Endothelial cell of umbilical vein (primary cell): Measurements from ENCODE around the gene ERCC2. TPM values are rescaled to one million over a fixed set of nuclear protein-coding genes. Genes with fewer than 3 reads are reported as not detected.
A peak's percentile ranks its signal among the peaks of the same experiment; 100 is the strongest.

Experiments
- BruUV-seq: library from RNA; stranded (reverse); fragments of 400-500 nt; replicated peaks from 2 replicates; lab custom pipeline; 2021; lab: Mats Ljungman, UMichigan
- CTCF ChIA-PET: fragments of 300-600, 350-600 bp; sonication (Branson Sonifier 250); formaldehyde crosslinking; loops from one replicate; lab custom pipeline; 2021; ENCODE audit warnings: antibody characterized with exemption, inconsistent platforms; lab: Charles Lee
- POLR2A ChIA-PET: fragments of 300-600, 350-600 bp; sonication (Branson Sonifier 250); formaldehyde crosslinking; loops from one replicate; lab custom pipeline; 2021; ENCODE audit warnings: antibody characterized with exemption, inconsistent platforms; lab: Charles Lee
- DNase-seq: peaks from one replicate; pipeline ENCODE4 v3.0.0-alpha.2; 2011; ENCODE audit warnings: low read depth, low spot score
- FAIRE-seq: peaks from 2 replicates; lab custom pipeline; 2011; peaks lifted over from hg19 to GRCh38; lab: Jason Lieb, UNC
- H2AFZ ChIP-seq: 2 replicates; pipeline ENCODE4 v1.6.0; 2012; ENCODE audit warnings: low read depth, low read length, control low read depth, inconsistent platforms
- H3K27ac ChIP-seq: 2 replicates; pipeline ENCODE4 v1.5.1; 2011; ENCODE audit warnings: low read depth, mild to moderate bottlenecking, control low read depth, low read length, moderate library complexity; ENCODE audit not compliant: insufficient read depth
- H3K27me3 ChIP-seq, 2 experiments: 2 replicates each; pipeline versions ENCODE4 v1.6.0 to v1.6.1; 2011; ENCODE audit warnings: low read length in 2 of 2, mixed read lengths in 1 of 2; ENCODE audit not compliant: control insufficient read depth in 2 of 2, insufficient read depth in 2 of 2
- H3K36me3 ChIP-seq, 2 experiments: 2 replicates in 1 of 2; 3 replicates in 1 of 2; pipeline ENCODE4 v1.5.1; 2011; ENCODE audit warnings: low read length in 2 of 2, mild to moderate bottlenecking in 1 of 2, moderate library complexity in 1 of 2; ENCODE audit not compliant: control insufficient read depth in 2 of 2, insufficient read depth in 2 of 2; ENCODE audit errors: extremely low read depth in 1 of 2
- H3K4me1 ChIP-seq: 3 replicates; pipeline ENCODE4 v1.5.1; 2011; ENCODE audit warnings: mild to moderate bottlenecking, low read length; ENCODE audit not compliant: control insufficient read depth, insufficient read depth; ENCODE audit errors: extremely low read depth
- H3K4me2 ChIP-seq: 2 replicates; pipeline ENCODE4 v1.6.1; 2011; ENCODE audit warnings: low read length, control low read depth, mixed read lengths; ENCODE audit not compliant: insufficient read depth
- H3K4me3 ChIP-seq, 3 experiments: fragments of 200-600 bp in 1 of 3; sonication (generic), shearing (Covaris generic) in 1 of 3; replicated peaks in 1 of 3; 2 replicates each; pipeline ENCODE4 v1.5.1; 2011 to 2016; ENCODE audit warnings: control low read depth in 3 of 3, low read length in 3 of 3, mild to moderate bottlenecking in 2 of 3, inconsistent platforms in 1 of 3, low read depth in 1 of 3, moderate library complexity in 1 of 3; ENCODE audit not compliant: insufficient read depth in 1 of 3
- H3K79me2 ChIP-seq: 2 replicates; pipeline ENCODE4 v1.6.0; 2012; ENCODE audit warnings: low read length, inconsistent platforms; ENCODE audit not compliant: control insufficient read depth, insufficient read depth
- H3K9ac ChIP-seq: replicated peaks from 2 replicates; pipeline ENCODE3; 2011; ENCODE audit warnings: low read length, control low read depth; ENCODE audit not compliant: insufficient read depth; ENCODE audit errors: extremely low read depth
- H3K9me1 ChIP-seq: replicated peaks from 3 replicates; pipeline ENCODE4 v1.6.0; 2011; ENCODE audit warnings: mild to moderate bottlenecking, low read length; ENCODE audit not compliant: control insufficient read depth, insufficient read depth; ENCODE audit errors: extremely low read depth
- H3K9me3 ChIP-seq: replicated peaks from 2 replicates; pipeline ENCODE4 v1.5.1; 2012; ENCODE audit warnings: low read length, inconsistent platforms; ENCODE audit not compliant: control insufficient read depth, insufficient read depth
- H4K20me1 ChIP-seq: replicated peaks from 2 replicates; pipeline ENCODE3; 2011; ENCODE audit warnings: mild to moderate bottlenecking, low read length; ENCODE audit not compliant: control insufficient read depth, insufficient read depth; ENCODE audit errors: extremely low read depth
- GATA2 ChIP-seq: IDR thresholded peaks from 2 replicates; pipeline ENCODE4 v1.7.0; 2011; ENCODE audit warnings: low read depth, mild to moderate bottlenecking, moderate library complexity, mixed read lengths, low read length; ENCODE audit not compliant: insufficient read length, insufficient read depth
- JUN ChIP-seq: IDR thresholded peaks from 2 replicates; pipeline ENCODE4 v1.6.1; 2011; ENCODE audit warnings: borderline replicate concordance, low read depth; ENCODE audit not compliant: insufficient read length, insufficient read depth
- POLR2AphosphoS5 ChIP-seq: IDR thresholded peaks from 2 replicates; pipeline ENCODE4 v1.6.1; 2012; ENCODE audit warnings: low read depth, mild to moderate bottlenecking, control low read depth, low read length, moderate library complexity; ENCODE audit not compliant: insufficient read depth
- dilution Hi-C: fragments of 300-500 bp; cut with MboI; formaldehyde crosslinking; loops from one replicate; pipeline ENCODE4 v1.15.0; 2019; ENCODE audit warnings: low sequenced_read_pairs; ENCODE audit not compliant: extremely low pct_ligation_motif_present
- intact Hi-C: fragments of 100-400 bp; cut with micrococcal nuclease; formaldehyde crosslinking; loops from one replicate; pipeline ENCODE4 v1.10.0; 2022
- polyA plus RNA-seq, 4 experiments: library from polyadenylated mRNA; depleted of rRNA in 3 of 4; stranded (reverse) in 3 of 4; unstranded in 1 of 4; fragments of >200 nt; gene quantifications; 2 replicates each; pipeline versions ENCODE4 v1.2.1 to v1.2.3, GENCODE V29; 2011 to 2012; ENCODE audit warnings: missing spikeins in 1 of 4
- total RNA-seq: library from RNA; stranded (reverse); gene quantifications from 2 replicates; pipeline ENCODE4 v1.2.3, GENCODE V29; 2021
- TF ChIP-seq, protein P1 (sequence below): IDR thresholded peaks from 2 replicates; pipeline ENCODE4 v1.6.1; 2011; ENCODE audit not compliant: insufficient read depth, insufficient read length

The ERCC2 gene
- total and polyA plus RNA-seq, 2 donors (not counting 3 experiments of a cell fraction or from before 2014, with no cell fraction given): 59.9 to 61.8 TPM

- FAIRE-seq: no peak
- Histone ChIP-seq H3K79me2 (no peaks in the 10 kb centered on the region), H3K9ac (no peak within 1 kb of the TSS), H2AFZ (no peak within 1 kb of the TSS), H3K4me2 (peak within 1 kb of the TSS; percentile 10), H3K36me3 (no peaks in the 10 kb centered on the region), H3K9me1 (no peaks in the 10 kb centered on the region), H3K9me3 (no peaks in the 10 kb centered on the region), H3K4me3 (no peak within 1 kb of the TSS), H4K20me1 (no peaks in the 10 kb centered on the region), H3K27ac (no peak within 1 kb of the TSS), H3K27me3 (peaks cover 5% of the 10 kb centered on the region in 2 experiments), H3K4me1 (peaks cover 5% of the 10 kb centered on the region)
- POLR2A ChIA-PET: no interaction called here
- no peak for TF ChIP-seq POLR2AphosphoS5
- no peak for DNase-seq
- CTCF ChIA-PET: interaction anchor here (2.0 kb wide), 1 partner anchor 162 kb away, joined by 8 read pairs; the partner anchor contains the start of genes BLOC1S3 and TRAPPC6A
- BruUV-seq: no TSS peak
- intact Hi-C loops (no loop called here), dilution Hi-C loops (no loop called here)
These were observed 30.0 kb downstream of the ERCC2 start, which contains the start of gene KLC3 for GRCh38 chr19:45340232-45340898. KLC3 (plus strand) TSS chr19:45340750; CDS start chr19:45345542, 4,792 bp downstream.

DNA sequence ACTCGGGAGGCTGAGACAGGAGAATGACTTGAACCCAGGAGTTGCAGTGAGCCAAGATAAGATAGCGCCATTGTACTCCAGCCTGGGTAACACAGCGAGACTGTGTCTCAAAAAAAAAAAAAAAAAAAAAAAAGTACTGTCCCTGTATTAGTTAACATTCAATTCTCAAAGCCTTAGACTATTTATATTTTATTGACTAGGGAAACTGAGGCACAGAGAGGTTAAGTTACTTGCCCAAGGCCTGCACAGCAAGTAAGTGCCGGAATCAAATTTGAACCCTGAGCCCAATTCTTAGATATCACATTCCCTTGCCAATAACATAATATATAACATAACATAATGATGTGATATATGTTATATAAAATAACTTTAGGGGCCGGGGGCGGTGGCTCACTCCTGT, 30.7 kb downstream of the ERCC2 start:
- no peak overlapping the region for H3K4me3 ChIP-seq
- CTCF ChIA-PET: interaction anchor here (0.8 to 5.1 kb wide), 10 partner anchors 12 to 437 kb away, joined by 3 to 76 read pairs (median 4); partner anchors contain the start of genes BLOC1S3 and TRAPPC6A
- FAIRE-seq (no peak), DNase-seq (no peak)
- no peak overlapping the region for H3K9ac ChIP-seq
- intact Hi-C loops (loop anchor here (2.0 to 5.0 kb wide), 2 partner anchors 152 to 177 kb away; no protein-coding TSS in a partner anchor), dilution Hi-C loops (no loop called here)
- no peaks in the 10 kb centered on the region for H3K9me3 ChIP-seq
- peaks cover 5% of the 10 kb centered on the region in 2 experiments for H3K27me3 ChIP-seq
- no peaks in the 10 kb centered on the region for H3K36me3 ChIP-seq
- peaks cover 5% of the 10 kb centered on the region for H3K4me1 ChIP-seq
- no peaks in the 10 kb centered on the region for H3K79me2 ChIP-seq
- no peak overlapping the region for H3K27ac ChIP-seq
- no peaks in the 10 kb centered on the region for H3K9me1 ChIP-seq
- BruUV-seq: no TSS peak
- no peak overlapping the region for H3K4me2 ChIP-seq
- no peak for TF ChIP-seq JUN
- no peak for TF ChIP-seq POLR2AphosphoS5
- no peak for TF ChIP-seq GATA2
- TF ChIP-seq, protein P1, sequence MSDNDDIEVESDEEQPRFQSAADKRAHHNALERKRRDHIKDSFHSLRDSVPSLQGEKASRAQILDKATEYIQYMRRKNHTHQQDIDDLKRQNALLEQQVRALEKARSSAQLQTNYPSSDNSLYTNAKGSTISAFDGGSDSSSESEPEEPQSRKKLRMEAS: no peak
- POLR2A ChIA-PET: no interaction called here
- no peaks in the 10 kb centered on the region for H4K20me1 ChIP-seq
- H2AFZ ChIP-seq: no peak overlapping the region
